HCT116 (cell line): ENCODE measurements around the gene ZER1. TPM values are rescaled to one million over a fixed set of nuclear protein-coding genes. Genes with fewer than 3 reads are reported as not detected.

Source experiments
- ATAC-seq: fragments of 200-7000 bp; cut with Tn5 transposase; 2 replicates; pipeline ENCODE4 v1.9.1; 2020; ENCODE audit warnings: mild to moderate bottlenecking, moderate library complexity
- BruUV-seq: library from RNA; stranded (reverse); fragments of 400-500 nt; replicated peaks from 2 replicates; lab custom pipeline; 2021; lab: Mats Ljungman, UMichigan
- CTCF ChIA-PET: fragments of 300-600 bp; sonication (Branson Sonifier 250); formaldehyde crosslinking; loops from one replicate; lab custom pipeline; 2021; ENCODE audit warnings: antibody characterized with exemption; lab: Charles Lee
- POLR2A ChIA-PET: fragments of 300-600, 350-600 bp; sonication (Branson Sonifier 250); formaldehyde crosslinking; loops from one replicate; lab custom pipeline; 2021; ENCODE audit warnings: antibody characterized with exemption; lab: Charles Lee
- RAD21 ChIA-PET, 2 experiments: fragments of 300-600 bp; sonication (Branson Sonifier 250); formaldehyde crosslinking; loops; one replicate each; lab custom pipeline; 2023; ENCODE audit warnings: low total read pairs in 2 of 2; ENCODE audit not compliant: uncharacterized antibody in 2 of 2, unreplicated experiment in 2 of 2, low non-redundant PET in 1 of 2; lab: Charles Lee
- DNase-seq: peaks from one replicate; pipeline ENCODE4 v3.0.0-alpha.2; 2010; ENCODE audit warnings: low read depth, low spot score
- H2AFZ ChIP-seq: fragments of 200-600 bp; shearing (Covaris generic), sonication (generic); 2 replicates; pipeline ENCODE4 v1.6.1; 2017; ENCODE audit warnings: low read depth, mixed run types, mixed read lengths, antibody characterized with exemption, low read length; ENCODE audit not compliant: poor library complexity, severe bottlenecking
- H3K27ac ChIP-seq: 2 replicates; pipeline ENCODE4 v1.5.1; 2012; ENCODE audit warnings: low read depth, low read length
- H3K27me3 ChIP-seq: fragments of 200-600 bp; sonication (generic); 2 replicates; pipeline ENCODE4 v1.6.1; 2016; ENCODE audit warnings: mixed run types, low read length, mixed read lengths; ENCODE audit not compliant: insufficient read depth
- H3K36me3 ChIP-seq, 2 experiments: fragments of 200-500 bp in 1 of 2; fragments of 200-600 bp in 1 of 2; sonication (Bioruptor generic) in 1 of 2; sonication (generic) in 1 of 2; 2 replicates each; pipeline versions ENCODE4 v1.5.1 to v1.6.1; 2014 to 2016; ENCODE audit warnings: low read length in 2 of 2, inconsistent platforms in 1 of 2, mixed read lengths in 1 of 2, mixed run types in 1 of 2; ENCODE audit not compliant: insufficient read depth in 2 of 2, control insufficient read depth in 1 of 2
- H3K4me1 ChIP-seq, 2 experiments: fragments of 200-600 bp in 1 of 2; sonication (generic) in 1 of 2; 2 replicates each; pipeline versions ENCODE4 v1.5.1 to v1.6.1; 2012 to 2017; ENCODE audit warnings: low read length in 2 of 2, inconsistent platforms in 1 of 2, mild to moderate bottlenecking in 1 of 2, mixed read lengths in 1 of 2, mixed run types in 1 of 2, moderate library complexity in 1 of 2; ENCODE audit not compliant: insufficient read depth in 2 of 2, control insufficient read depth in 1 of 2
- H3K4me2 ChIP-seq: fragments of 200-600 bp; sonication (generic); 2 replicates; pipeline ENCODE4 v1.6.1; 2017; ENCODE audit warnings: mixed run types, low read length, mixed read lengths
- H3K4me3 ChIP-seq, 2 experiments: fragments of 200-600 bp in 1 of 2; sonication (generic) in 1 of 2; replicated peaks in 1 of 2; 2 replicates each; pipeline ENCODE4 v1.5.1; 2011 to 2016; ENCODE audit warnings: low read length in 2 of 2, control low read depth in 1 of 2, low read depth in 1 of 2, mild to moderate bottlenecking in 1 of 2, mixed read lengths in 1 of 2, mixed run types in 1 of 2
- H3K79me2 ChIP-seq: fragments of 200-600 bp; sonication (generic); 2 replicates; pipeline ENCODE4 v1.6.1; 2017; ENCODE audit warnings: mild to moderate bottlenecking, mixed run types, low read length, moderate library complexity, mixed read lengths; ENCODE audit not compliant: insufficient read depth
- H3K9ac ChIP-seq: fragments of 200-600 bp; sonication (generic); 2 replicates; pipeline ENCODE4 v1.6.1; 2016; ENCODE audit warnings: low read length, mixed read lengths
- H3K9me2 ChIP-seq: fragments of 200-600 bp; sonication (generic), shearing (Covaris generic); 2 replicates; pipeline ENCODE4 v1.6.1; 2017; ENCODE audit warnings: mixed run types, mild to moderate bottlenecking, moderate library complexity; ENCODE audit not compliant: insufficient read depth
- H3K9me3 ChIP-seq, 2 experiments: fragments of 200-500 bp in 1 of 2; fragments of 200-600 bp in 1 of 2; sonication (Bioruptor generic) in 1 of 2; sonication (generic) in 1 of 2; 2 replicates each; pipeline ENCODE4 v1.6.1; 2014 to 2017; ENCODE audit warnings: low read length in 2 of 2, mixed read lengths in 2 of 2, inconsistent platforms in 1 of 2, low read depth in 1 of 2, mild to moderate bottlenecking in 1 of 2, mixed run types in 1 of 2, moderate library complexity in 1 of 2; ENCODE audit not compliant: control insufficient read depth in 1 of 2, insufficient read depth in 1 of 2
- H4K20me1 ChIP-seq: fragments of 200-600 bp; sonication (generic), shearing (Covaris generic); 2 replicates; pipeline ENCODE4 v1.6.1; 2017; ENCODE audit warnings: mixed run types, mild to moderate bottlenecking, moderate library complexity; ENCODE audit not compliant: insufficient read depth
- ATF3 ChIP-seq: IDR thresholded peaks from 2 replicates; pipeline ENCODE4 v1.6.1; 2012
- CBX3 ChIP-seq: IDR thresholded peaks from 2 replicates; pipeline ENCODE4 v1.6.1; 2012; ENCODE audit warnings: low read depth
- CEBPB ChIP-seq: IDR thresholded peaks from 2 replicates; pipeline ENCODE4 v1.6.1; 2012; ENCODE audit warnings: low read depth
- EGR1 ChIP-seq: IDR thresholded peaks from 2 replicates; pipeline ENCODE4 v1.6.1; 2012; ENCODE audit warnings: low read depth
- FOSL1 ChIP-seq: IDR thresholded peaks from 2 replicates; pipeline ENCODE4 v1.6.1; 2012; ENCODE audit warnings: low read depth
- RAD21 ChIP-seq: IDR thresholded peaks from 2 replicates; pipeline ENCODE4 v1.6.1; 2012; ENCODE audit warnings: low read depth, mild to moderate bottlenecking
- SIN3A ChIP-seq: IDR thresholded peaks from 2 replicates; pipeline ENCODE4 v1.6.1; 2012; ENCODE audit warnings: low read depth
- YY1 ChIP-seq: IDR thresholded peaks from 2 replicates; pipeline ENCODE4 v1.6.1; 2011; ENCODE audit warnings: low read length, low read depth, moderate library complexity, mild to moderate bottlenecking; ENCODE audit not compliant: insufficient replicate concordance; ENCODE audit errors: extremely low read depth
- intact Hi-C: fragments of 100-400 bp; cut with micrococcal nuclease; formaldehyde crosslinking; loops from 2 replicates; pipeline ENCODE4 v1.10.0; 2022
- total RNA-seq: library from RNA; stranded (reverse); gene quantifications from one replicate; pipeline ENCODE4 v1.2.1, GENCODE V29; 2021; ENCODE audit not compliant: unreplicated experiment
- TF ChIP-seq, protein P1 (sequence below), 3 experiments: fragments of 200-600 bp in 1 of 3; sonication (generic) in 1 of 3; IDR thresholded peaks in 2 of 3; conservative IDR thresholded peaks in 1 of 3; 2 replicates each; pipeline ENCODE4 v1.5.1; 2012 to 2017; ENCODE audit warnings: low read depth in 2 of 3, low read length in 2 of 3, antibody characterized with exemption in 1 of 3, borderline replicate concordance in 1 of 3, control low read depth in 1 of 3, mild to moderate bottlenecking in 1 of 3, mixed read lengths in 1 of 3, mixed run types in 1 of 3, moderate library complexity in 1 of 3; ENCODE audit not compliant: insufficient read depth in 1 of 3
- TF ChIP-seq, protein P2 (sequence below): IDR thresholded peaks from 2 replicates; pipeline ENCODE4 v1.6.1; 2011; ENCODE audit warnings: mild to moderate bottlenecking, low read length, moderate library complexity; ENCODE audit not compliant: insufficient replicate concordance; ENCODE audit errors: extremely low read depth
- TF ChIP-seq, protein P3 (sequence below): IDR thresholded peaks from 2 replicates; pipeline ENCODE4 v1.6.1; 2012; ENCODE audit warnings: low read depth

The ZER1 gene
- total RNA-seq, 1 experiment from 2014 or later = 18.0 TPM

DNA sequence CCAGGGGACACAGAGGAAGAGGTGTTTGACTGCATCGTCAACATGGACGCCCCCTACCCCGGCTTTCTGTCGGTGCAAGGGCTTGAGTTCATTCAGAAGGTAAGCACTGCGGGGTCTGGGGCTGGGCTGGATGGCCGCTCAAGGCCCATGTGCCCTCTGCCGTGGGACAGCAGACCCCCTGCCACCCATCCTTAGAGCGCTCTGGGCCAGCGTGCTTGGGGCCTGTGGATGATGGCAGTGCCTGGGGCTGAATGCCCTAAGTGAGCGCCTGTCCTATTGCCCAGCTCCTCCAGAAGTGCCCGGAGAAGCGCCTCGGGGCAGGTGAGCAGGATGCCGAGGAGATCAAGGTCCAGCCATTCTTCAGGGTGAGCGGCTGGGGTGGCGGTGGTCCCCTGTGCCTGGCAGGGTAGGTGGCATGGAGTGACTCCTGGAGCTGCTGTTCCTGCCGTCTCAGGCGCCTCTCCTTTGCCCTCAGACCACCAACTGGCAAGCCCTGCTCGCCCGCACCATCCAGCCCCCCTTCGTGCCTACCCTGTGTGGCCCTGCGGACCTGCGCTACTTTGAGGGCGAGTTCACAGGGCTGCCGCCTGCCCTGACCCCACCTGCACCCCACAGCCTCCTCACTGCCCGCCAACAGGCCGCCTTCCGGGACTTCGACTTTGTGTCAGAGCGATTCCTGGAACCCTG lies 51.7 kb downstream of the ZER1 start:
- H2AFZ ChIP-seq = no peak overlapping the region
- no peaks in the 10 kb centered on the region for H3K27me3 ChIP-seq
- H3K9ac ChIP-seq = no peak overlapping the region
- ChIA-PET POLR2A (no interaction called here), RAD21 (no interaction called here), CTCF (no interaction called here)
- intact Hi-C loops = no loop called here
- no peak for ATAC-seq
- H3K9me3 ChIP-seq = no peaks in the 10 kb centered on the region
- H4K20me1 ChIP-seq = no peaks in the 10 kb centered on the region
- H3K27ac ChIP-seq = no peak overlapping the region
- no peak overlapping the region for H3K4me2 ChIP-seq
- BruUV-seq = TSS peak; percentile 38
- no peak for DNase-seq
- no peaks in the 10 kb centered on the region for H3K9me2 ChIP-seq
- H3K79me2 ChIP-seq = peaks cover 9% of the 10 kb centered on the region; the same call in 1 of the 2 replicates
- TF ChIP-seq FOSL1 (no peak), CBX3 (no peak), CEBPB (no peak), RAD21 (no peak), ATF3 (no peak), YY1 (no peak), EGR1 (no peak), SIN3A (no peak)
- TF ChIP-seq, protein P1, sequence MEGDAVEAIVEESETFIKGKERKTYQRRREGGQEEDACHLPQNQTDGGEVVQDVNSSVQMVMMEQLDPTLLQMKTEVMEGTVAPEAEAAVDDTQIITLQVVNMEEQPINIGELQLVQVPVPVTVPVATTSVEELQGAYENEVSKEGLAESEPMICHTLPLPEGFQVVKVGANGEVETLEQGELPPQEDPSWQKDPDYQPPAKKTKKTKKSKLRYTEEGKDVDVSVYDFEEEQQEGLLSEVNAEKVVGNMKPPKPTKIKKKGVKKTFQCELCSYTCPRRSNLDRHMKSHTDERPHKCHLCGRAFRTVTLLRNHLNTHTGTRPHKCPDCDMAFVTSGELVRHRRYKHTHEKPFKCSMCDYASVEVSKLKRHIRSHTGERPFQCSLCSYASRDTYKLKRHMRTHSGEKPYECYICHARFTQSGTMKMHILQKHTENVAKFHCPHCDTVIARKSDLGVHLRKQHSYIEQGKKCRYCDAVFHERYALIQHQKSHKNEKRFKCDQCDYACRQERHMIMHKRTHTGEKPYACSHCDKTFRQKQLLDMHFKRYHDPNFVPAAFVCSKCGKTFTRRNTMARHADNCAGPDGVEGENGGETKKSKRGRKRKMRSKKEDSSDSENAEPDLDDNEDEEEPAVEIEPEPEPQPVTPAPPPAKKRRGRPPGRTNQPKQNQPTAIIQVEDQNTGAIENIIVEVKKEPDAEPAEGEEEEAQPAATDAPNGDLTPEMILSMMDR (IDR thresholded peaks at IDR 0.05 in 2 of 3, conservative IDR thresholded peaks at IDR 0.05 in 1 of 3; ENCODE audit: borderline replicate concordance in 1 of 3, insufficient read depth in 1 of 3, low read depth in 2 of 3, low read length in 2 of 3) = no peak
- TF ChIP-seq, protein P2, sequence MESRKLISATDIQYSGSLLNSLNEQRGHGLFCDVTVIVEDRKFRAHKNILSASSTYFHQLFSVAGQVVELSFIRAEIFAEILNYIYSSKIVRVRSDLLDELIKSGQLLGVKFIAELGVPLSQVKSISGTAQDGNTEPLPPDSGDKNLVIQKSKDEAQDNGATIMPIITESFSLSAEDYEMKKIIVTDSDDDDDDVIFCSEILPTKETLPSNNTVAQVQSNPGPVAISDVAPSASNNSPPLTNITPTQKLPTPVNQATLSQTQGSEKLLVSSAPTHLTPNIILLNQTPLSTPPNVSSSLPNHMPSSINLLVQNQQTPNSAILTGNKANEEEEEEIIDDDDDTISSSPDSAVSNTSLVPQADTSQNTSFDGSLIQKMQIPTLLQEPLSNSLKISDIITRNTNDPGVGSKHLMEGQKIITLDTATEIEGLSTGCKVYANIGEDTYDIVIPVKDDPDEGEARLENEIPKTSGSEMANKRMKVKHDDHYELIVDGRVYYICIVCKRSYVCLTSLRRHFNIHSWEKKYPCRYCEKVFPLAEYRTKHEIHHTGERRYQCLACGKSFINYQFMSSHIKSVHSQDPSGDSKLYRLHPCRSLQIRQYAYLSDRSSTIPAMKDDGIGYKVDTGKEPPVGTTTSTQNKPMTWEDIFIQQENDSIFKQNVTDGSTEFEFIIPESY = no peak
- TF ChIP-seq, protein P3, sequence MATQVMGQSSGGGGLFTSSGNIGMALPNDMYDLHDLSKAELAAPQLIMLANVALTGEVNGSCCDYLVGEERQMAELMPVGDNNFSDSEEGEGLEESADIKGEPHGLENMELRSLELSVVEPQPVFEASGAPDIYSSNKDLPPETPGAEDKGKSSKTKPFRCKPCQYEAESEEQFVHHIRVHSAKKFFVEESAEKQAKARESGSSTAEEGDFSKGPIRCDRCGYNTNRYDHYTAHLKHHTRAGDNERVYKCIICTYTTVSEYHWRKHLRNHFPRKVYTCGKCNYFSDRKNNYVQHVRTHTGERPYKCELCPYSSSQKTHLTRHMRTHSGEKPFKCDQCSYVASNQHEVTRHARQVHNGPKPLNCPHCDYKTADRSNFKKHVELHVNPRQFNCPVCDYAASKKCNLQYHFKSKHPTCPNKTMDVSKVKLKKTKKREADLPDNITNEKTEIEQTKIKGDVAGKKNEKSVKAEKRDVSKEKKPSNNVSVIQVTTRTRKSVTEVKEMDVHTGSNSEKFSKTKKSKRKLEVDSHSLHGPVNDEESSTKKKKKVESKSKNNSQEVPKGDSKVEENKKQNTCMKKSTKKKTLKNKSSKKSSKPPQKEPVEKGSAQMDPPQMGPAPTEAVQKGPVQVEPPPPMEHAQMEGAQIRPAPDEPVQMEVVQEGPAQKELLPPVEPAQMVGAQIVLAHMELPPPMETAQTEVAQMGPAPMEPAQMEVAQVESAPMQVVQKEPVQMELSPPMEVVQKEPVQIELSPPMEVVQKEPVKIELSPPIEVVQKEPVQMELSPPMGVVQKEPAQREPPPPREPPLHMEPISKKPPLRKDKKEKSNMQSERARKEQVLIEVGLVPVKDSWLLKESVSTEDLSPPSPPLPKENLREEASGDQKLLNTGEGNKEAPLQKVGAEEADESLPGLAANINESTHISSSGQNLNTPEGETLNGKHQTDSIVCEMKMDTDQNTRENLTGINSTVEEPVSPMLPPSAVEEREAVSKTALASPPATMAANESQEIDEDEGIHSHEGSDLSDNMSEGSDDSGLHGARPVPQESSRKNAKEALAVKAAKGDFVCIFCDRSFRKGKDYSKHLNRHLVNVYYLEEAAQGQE = no peak
- peaks cover 8 to 25% of the 10 kb centered on the region in 2 experiments for H3K4me1 ChIP-seq
- H3K4me3 ChIP-seq = no peak overlapping the region
- peaks cover 0 to 5% of the 10 kb centered on the region in 2 experiments; a peak in 2 of 4 replicates for H3K36me3 ChIP-seq
